ENCODE measurements around the gene FAM81A.
"Not testable (repeated sequence)": the region's sequence is repeated elsewhere in the genome, so short reads cannot be mapped to it uniquely, and the experiment has no call there.

The FAM81A gene

GRCh38 chr15:59410391-59410896 lies 27.5 kb upstream of the FAM81A start:
- no peak for TF ChIP-seq CTCF (IDR thresholded peaks at IDR 0.05; ENCODE audit: borderline replicate concordance, insufficient read depth, low read depth, low read length)
- H3K4me3 ChIP-seq (ENCODE audit: low read depth, low read length), result no peak overlapping the region

GRCh38 chr15:59413577-59413976 lies 24.4 kb upstream of the FAM81A start:
- TF ChIP-seq CTCF (IDR thresholded peaks at IDR 0.05; ENCODE audit: borderline replicate concordance, insufficient read depth, low read depth, low read length), result no peak
- H3K4me3 ChIP-seq (ENCODE audit: low read depth, low read length), result no peak overlapping the region

- no peak overlapping the region for H3K4me3 ChIP-seq (ENCODE audit: low read depth, low read length)
Observed at GRCh38 chr15:59416816-59417215, 21.2 kb upstream of the FAM81A start.

GRCh38 chr15:59419170-59419569 lies 18.8 kb upstream of the FAM81A start:
- no peak overlapping the region for H3K4me3 ChIP-seq (ENCODE audit: low read depth, low read length)

More at GRCh38 chr15:59416816-59417215, 21.2 kb upstream of the FAM81A start:
- no peak for TF ChIP-seq CTCF (IDR thresholded peaks at IDR 0.05; ENCODE audit: borderline replicate concordance, insufficient read depth, low read depth, low read length)

GRCh38 chr15:59420108-59420507 lies 17.9 kb upstream of the FAM81A start:
- TF ChIP-seq CTCF (IDR thresholded peaks at IDR 0.05; ENCODE audit: borderline replicate concordance, insufficient read depth, low read depth, low read length), result no peak
- H3K4me3 ChIP-seq (ENCODE audit: low read depth, low read length), result no peak overlapping the region

More at GRCh38 chr15:59419170-59419569, 18.8 kb upstream of the FAM81A start:
- TF ChIP-seq CTCF (IDR thresholded peaks at IDR 0.05; ENCODE audit: borderline replicate concordance, insufficient read depth, low read depth, low read length), result no peak

GRCh38 chr15:59420986-59421618 lies 16.9 kb upstream of the FAM81A start:
- TF ChIP-seq CTCF (IDR thresholded peaks at IDR 0.05; ENCODE audit: borderline replicate concordance, insufficient read depth, low read depth, low read length), result no peak
- no peak overlapping the region for H3K4me3 ChIP-seq (ENCODE audit: low read depth, low read length)

GRCh38 chr15:59424616-59425015 lies 13.4 kb upstream of the FAM81A start:
- H3K4me3 ChIP-seq (ENCODE audit: low read depth, low read length), result no peak overlapping the region
- TF ChIP-seq CTCF (IDR thresholded peaks at IDR 0.05; ENCODE audit: borderline replicate concordance, insufficient read depth, low read depth, low read length), result no peak

- not testable (repeated sequence) for H3K4me3 ChIP-seq (ENCODE audit: low read depth, low read length)
Observed at GRCh38 chr15:59428898-59429297, 9.1 kb upstream of the FAM81A start.

Measured in GM12875 (cell line).